Stomach (tissue), 9 donors: Measurements from ENCODE around the gene ANKRD11. TPM values are rescaled to one million over a fixed set of nuclear protein-coding genes. Genes with fewer than 3 reads are reported as not detected.

Experiments
- DNase-seq, 2 donors: peaks; one replicate each; pipeline versions ENCODE4 v3.0.0 to v3.0.0-alpha.2; 2013 to 2019
- H3K27ac ChIP-seq, 5 donors: fragments of 200-600 bp in 4 of 5; sonication (generic) in 4 of 5; one replicate each; pipeline ENCODE4 v1.5.1; 2013 to 2019; ENCODE audit warnings: mild to moderate bottlenecking in 1 of 5, moderate library complexity in 1 of 5
- H3K27me3 ChIP-seq, 3 donors: fragments of 200-600 bp; sonication (generic); one replicate each; pipeline ENCODE4 v1.5.1; 2017 to 2019; ENCODE audit warnings: mixed run types in 1 of 3
- H3K36me3 ChIP-seq, 4 donors: fragments of 200-600 bp; sonication (generic); 1 replicate in 3 of 4; 2 replicates in 1 of 4; pipeline ENCODE4 v1.5.1; 2016 to 2019
- H3K4me1 ChIP-seq, 4 donors: fragments of 200-600 bp; sonication (generic); one replicate each; pipeline ENCODE4 v1.5.1; 2016 to 2019
- H3K4me3 ChIP-seq, 4 donors: fragments of 200-600 bp; sonication (generic) in 3 of 4; one replicate each; pipeline ENCODE4 v1.5.1; 2016 to 2019; ENCODE audit warnings: mild to moderate bottlenecking in 1 of 4
- H3K9me3 ChIP-seq, 4 donors: fragments of 200-600 bp; sonication (generic); one replicate each; pipeline ENCODE4 v1.5.1; 2016 to 2019
- EP300 ChIP-seq: sonication (generic); formaldehyde crosslinking; IDR thresholded peaks from one replicate; pipeline ENCODE4 v1.6.1; 2017; ENCODE audit warnings: antibody characterized with exemption
- POLR2A ChIP-seq, 4 donors: fragments of 450-650 bp; IDR thresholded peaks; one replicate each; pipeline ENCODE4 v1.6.1; 2016; ENCODE audit warnings: antibody characterized with exemption in 4 of 4, control low read depth in 2 of 4, mild to moderate bottlenecking in 1 of 4, moderate library complexity in 1 of 4
- POLR2AphosphoS5 ChIP-seq, 3 donors: sonication (generic); formaldehyde crosslinking; IDR thresholded peaks; one replicate each; pipeline ENCODE4 v1.6.1; 2016; ENCODE audit warnings: antibody characterized with exemption in 3 of 3
- WGBS, 5 donors: extraction: QIAGEN DNeasy Blood & Tissue Kit in 3 of 5; methylation state at CpG; one replicate each; pipeline versions ENCODE4 v1.1.5 to v1.1.7; 2013 to 2018; 5-methylcytosine and 5-hydroxymethylcytosine counted together
- intact Hi-C: fragments of 100-400 bp; cut with DNase I; formaldehyde crosslinking; loops from one replicate; pipeline ENCODE4 v1.15.1; 2023; ENCODE audit warnings: low total_unique reads
- polyA plus RNA-seq, 3 donors: library from polyadenylated mRNA; stranded (reverse); fragments of 200-250 nt; gene quantifications; one replicate each; pipeline ENCODE4 v1.2.3, GENCODE V29; 2013
- total RNA-seq, 5 donors: library from RNA; depleted of rRNA; stranded (reverse); fragments of >200 nt; gene quantifications; one replicate each; pipeline versions ENCODE4 v1.1.0 to v1.2.3, GENCODE V29; 2014 to 2016
- TF ChIP-seq, protein P1 (sequence below), 7 experiments: fragments of 450-650 bp in 4 of 7; fragments of 200-600 bp in 3 of 7; sonication (generic) in 3 of 7; IDR thresholded peaks; one replicate each; pipeline ENCODE4 v1.5.1; 2016 to 2019; ENCODE audit warnings: antibody characterized with exemption in 7 of 7, control low read depth in 2 of 7, mild to moderate bottlenecking in 1 of 7
- donor health status: healthy with polysubstance abuse.
- donor health status: Bipolar disorder and iron deficiency.
- donor health status: healthy.

Gene ANKRD11
- total and polyA plus RNA-seq, 8 donors, result 25.4 to 350 (median 88.7) TPM

DNA sequence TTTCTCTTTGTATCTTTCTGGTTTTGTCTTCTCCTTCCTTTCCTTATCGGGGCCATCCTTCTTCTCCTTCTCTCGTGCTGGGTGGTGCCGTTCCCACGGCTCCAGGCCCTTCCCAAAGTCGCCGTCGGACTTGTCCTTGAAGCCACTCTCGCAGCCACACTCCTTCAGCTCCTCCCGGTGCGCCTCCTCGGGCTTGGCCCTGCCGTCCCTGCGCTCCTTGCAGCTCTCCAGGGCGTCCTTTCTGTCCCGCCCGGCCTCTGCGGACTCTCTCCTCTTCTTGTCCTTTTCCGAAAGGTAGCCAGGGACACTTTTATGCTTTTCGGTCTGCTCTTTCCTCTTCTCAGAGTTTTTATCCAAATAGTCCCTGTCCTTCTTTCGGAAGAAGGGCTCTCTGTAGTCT, 206.9 kb downstream of the ANKRD11 start:
- WGBS, 5 donors, result 86 to 91% (median 90%) methylated on average over 20 of the region's 20 CpGs
- no peak for DNase-seq
- no peak overlapping the region for H3K27ac ChIP-seq
- H3K9me3 ChIP-seq, result no peaks in the 10 kb centered on the region
- H3K36me3 ChIP-seq, result peaks cover 74 to 97% (median 96%) of the 10 kb centered on the region in 4 donors
- H3K27me3 ChIP-seq, result no peaks in the 10 kb centered on the region
- no peak for TF ChIP-seq EP300
- TF ChIP-seq, protein P1, sequence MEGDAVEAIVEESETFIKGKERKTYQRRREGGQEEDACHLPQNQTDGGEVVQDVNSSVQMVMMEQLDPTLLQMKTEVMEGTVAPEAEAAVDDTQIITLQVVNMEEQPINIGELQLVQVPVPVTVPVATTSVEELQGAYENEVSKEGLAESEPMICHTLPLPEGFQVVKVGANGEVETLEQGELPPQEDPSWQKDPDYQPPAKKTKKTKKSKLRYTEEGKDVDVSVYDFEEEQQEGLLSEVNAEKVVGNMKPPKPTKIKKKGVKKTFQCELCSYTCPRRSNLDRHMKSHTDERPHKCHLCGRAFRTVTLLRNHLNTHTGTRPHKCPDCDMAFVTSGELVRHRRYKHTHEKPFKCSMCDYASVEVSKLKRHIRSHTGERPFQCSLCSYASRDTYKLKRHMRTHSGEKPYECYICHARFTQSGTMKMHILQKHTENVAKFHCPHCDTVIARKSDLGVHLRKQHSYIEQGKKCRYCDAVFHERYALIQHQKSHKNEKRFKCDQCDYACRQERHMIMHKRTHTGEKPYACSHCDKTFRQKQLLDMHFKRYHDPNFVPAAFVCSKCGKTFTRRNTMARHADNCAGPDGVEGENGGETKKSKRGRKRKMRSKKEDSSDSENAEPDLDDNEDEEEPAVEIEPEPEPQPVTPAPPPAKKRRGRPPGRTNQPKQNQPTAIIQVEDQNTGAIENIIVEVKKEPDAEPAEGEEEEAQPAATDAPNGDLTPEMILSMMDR (IDR thresholded peaks at IDR 0.05), result no peak
- no peak for TF ChIP-seq POLR2A (IDR thresholded peaks at IDR 0.05)
- no peak for TF ChIP-seq POLR2AphosphoS5 (IDR thresholded peaks at IDR 0.05)
- intact Hi-C loops, result no loop called here
- H3K4me1 ChIP-seq, result no peaks in the 10 kb centered on the region
- H3K4me3 ChIP-seq, result no peak overlapping the region

DNA sequence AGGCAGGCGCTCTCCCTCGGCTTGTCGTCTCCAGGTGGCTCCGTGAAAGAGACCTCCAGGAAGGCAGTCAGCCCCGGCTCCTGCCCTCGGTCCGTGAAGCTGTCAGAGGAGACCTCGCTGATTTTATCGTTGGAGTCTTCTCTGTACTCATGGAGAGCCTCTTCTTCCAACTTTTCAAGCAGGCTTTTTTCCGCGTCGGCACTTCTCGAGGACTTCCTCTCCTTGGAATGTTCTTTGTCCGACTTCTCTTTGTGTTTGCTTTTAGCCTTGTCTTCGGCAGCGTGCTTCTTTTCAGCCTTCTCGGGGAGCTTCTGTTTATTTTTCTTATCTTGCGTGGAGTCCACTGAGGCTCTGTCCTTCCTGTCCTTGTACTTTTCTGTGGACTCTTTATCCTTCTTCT, 207.8 kb downstream of the ANKRD11 start:
- TF ChIP-seq, protein P1 (IDR thresholded peaks at IDR 0.05), result no peak
- TF ChIP-seq POLR2AphosphoS5 (IDR thresholded peaks at IDR 0.05) (no peak), POLR2A (IDR thresholded peaks at IDR 0.05) (no peak), EP300 (no peak)
- Histone ChIP-seq H3K27ac (no peak overlapping the region), H3K27me3 (no peaks in the 10 kb centered on the region), H3K9me3 (no peaks in the 10 kb centered on the region), H3K4me3 (no peak overlapping the region), H3K36me3 (peaks cover 72 to 97% (median 96%) of the 10 kb centered on the region in 4 donors), H3K4me1 (no peaks in the 10 kb centered on the region)
- 76 to 87% (median 85%) methylated on average over 18 of the region's 18 CpGs for WGBS, 5 donors
- no peak for DNase-seq
- intact Hi-C loops, result no loop called here

- DNase-seq, result no peak
- Histone ChIP-seq H3K27me3 (no peaks in the 10 kb centered on the region), H3K4me1 (no peaks in the 10 kb centered on the region), H3K9me3 (no peaks in the 10 kb centered on the region), H3K27ac (no peak overlapping the region), H3K4me3 (no peak overlapping the region), H3K36me3 (peaks cover 75 to 97% (median 96%) of the 10 kb centered on the region in 4 donors)
- TF ChIP-seq POLR2AphosphoS5 (IDR thresholded peaks at IDR 0.05), result no peak
- 92 to 98% (median 96%) methylated on average over 20 of the region's 20 CpGs for WGBS, 5 donors
- intact Hi-C loops, result no loop called here
Measured at GRCh38 chr16:89281829-89282228, 208.5 kb downstream of the ANKRD11 start.

DNA sequence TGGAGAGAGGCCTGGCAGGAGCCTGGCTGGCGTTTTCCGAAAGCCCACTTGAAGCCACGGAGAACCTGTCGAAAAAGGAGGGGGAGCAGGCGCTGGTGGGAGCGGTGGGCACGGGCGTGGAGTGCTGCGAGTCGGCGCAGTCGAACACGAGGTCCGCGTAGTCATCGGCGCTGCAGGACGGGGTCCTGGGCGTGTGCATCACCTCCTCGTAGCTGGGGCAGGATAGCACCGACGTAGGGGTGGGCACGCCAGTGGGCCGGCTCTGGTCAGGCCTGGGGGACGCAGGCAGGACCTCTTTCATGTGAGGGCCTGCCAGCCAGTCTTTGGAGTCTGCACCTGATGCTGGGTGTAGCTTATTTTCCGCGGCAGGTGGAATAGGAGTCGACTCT, 209.2 kb downstream of the ANKRD11 start:
- no peaks in the 10 kb centered on the region for H3K4me1 ChIP-seq
- peaks cover 76 to 97% (median 96%) of the 10 kb centered on the region in 4 donors for H3K36me3 ChIP-seq
- no peaks in the 10 kb centered on the region for H3K9me3 ChIP-seq
- TF ChIP-seq, protein P1 (IDR thresholded peaks at IDR 0.05), result no peak
- TF ChIP-seq EP300, result no peak
- TF ChIP-seq POLR2A (IDR thresholded peaks at IDR 0.05), result no peak
- no peak for TF ChIP-seq POLR2AphosphoS5 (IDR thresholded peaks at IDR 0.05)
- WGBS, 5 donors, result 95 to 98% (median 96%) methylated on average over 27 to 28 of the region's 28 CpGs
- intact Hi-C loops, result no loop called here
- no peak overlapping the region for H3K4me3 ChIP-seq
- no peak overlapping the region for H3K27ac ChIP-seq
- H3K27me3 ChIP-seq, result no peaks in the 10 kb centered on the region
- DNase-seq, result no peak

GRCh38 chr16:89280546-89281188, 209.7 kb downstream of the ANKRD11 start:
- Histone ChIP-seq H3K36me3 (peaks cover 76 to 97% (median 96%) of the 10 kb centered on the region in 4 donors), H3K9me3 (no peaks in the 10 kb centered on the region), H3K27me3 (no peaks in the 10 kb centered on the region), H3K4me3 (no peak overlapping the region), H3K27ac (no peak overlapping the region), H3K4me1 (no peaks in the 10 kb centered on the region)
- DNase-seq, result no peak
- TF ChIP-seq POLR2A (IDR thresholded peaks at IDR 0.05) (no peak), POLR2AphosphoS5 (IDR thresholded peaks at IDR 0.05) (no peak), EP300 (no peak)
- TF ChIP-seq, protein P1 (IDR thresholded peaks at IDR 0.05), result no peak
- 92 to 97% (median 95%) methylated on average over 34 to 44 of the region's 44 CpGs for WGBS, 5 donors
- intact Hi-C loops, result no loop called here
